Lung (tissue), 12 donors: Measurements from ENCODE around the gene DENND2A. TPM values are rescaled to one million over a fixed set of nuclear protein-coding genes. Genes with fewer than 3 reads are reported as not detected.

ENCODE experiments used
- ATAC-seq: fragments of 200-7000 bp; cut with Tn5 transposase; one replicate; pipeline ENCODE4 v1.9.1; 2020; ENCODE audit warnings: moderate number of reproducible peaks; ENCODE audit not compliant: insufficient read depth, low FRiP score
- DNase-seq, 3 donors: peaks; one replicate each; pipeline ENCODE4 v3.0.0-alpha.2; 2013 to 2017
- H3K27ac ChIP-seq, 2 donors: one replicate each; pipeline ENCODE4 v1.5.1; 2013; ENCODE audit warnings: mild to moderate bottlenecking in 2 of 2, moderate library complexity in 2 of 2, control low read depth in 1 of 2, inconsistent platforms in 1 of 2, low read depth in 1 of 2, low read length in 1 of 2
- H3K27me3 ChIP-seq, 3 donors: one replicate each; pipeline ENCODE4 v1.5.1; 2013; ENCODE audit warnings: low read length in 2 of 3; ENCODE audit not compliant: control insufficient read depth in 3 of 3, insufficient read depth in 3 of 3
- H3K36me3 ChIP-seq, 4 donors: one replicate each; pipeline ENCODE4 v1.5.1; 2013; ENCODE audit warnings: low read length in 4 of 4, mild to moderate bottlenecking in 1 of 4, moderate library complexity in 1 of 4; ENCODE audit not compliant: control insufficient read depth in 4 of 4, insufficient read depth in 4 of 4
- H3K4me1 ChIP-seq, 5 donors: one replicate each; pipeline ENCODE4 v1.5.1; 2013; ENCODE audit warnings: low read length in 5 of 5, mild to moderate bottlenecking in 2 of 5, moderate library complexity in 1 of 5; ENCODE audit not compliant: control insufficient read depth in 5 of 5, insufficient read depth in 5 of 5
- H3K4me3 ChIP-seq: one replicate; pipeline ENCODE4 v1.5.1; 2013; ENCODE audit warnings: mild to moderate bottlenecking, control low read depth, moderate library complexity
- H3K9ac ChIP-seq, 2 donors: one replicate each; pipeline ENCODE4 v1.5.1; 2013; ENCODE audit warnings: low read length in 2 of 2, control low read depth in 1 of 2; ENCODE audit not compliant: insufficient read depth in 1 of 2
- H3K9me3 ChIP-seq, 4 donors: one replicate each; pipeline ENCODE4 v1.5.1; 2013; ENCODE audit warnings: low read length in 3 of 4, mild to moderate bottlenecking in 1 of 4, moderate library complexity in 1 of 4; ENCODE audit not compliant: control insufficient read depth in 4 of 4, insufficient read depth in 3 of 4
- WGBS, 2 donors: extraction: QIAGEN DNeasy Blood & Tissue Kit; methylation state at CpG; one replicate each; pipeline ENCODE4 v1.1.7; 2013; 5-methylcytosine and 5-hydroxymethylcytosine counted together
- polyA plus RNA-seq, 2 donors: library from polyadenylated mRNA; stranded (reverse); fragments of 200-250 nt; gene quantifications; one replicate each; pipeline ENCODE4 v1.2.1, GENCODE V29; 2013
- total RNA-seq, 2 donors: library from RNA; depleted of rRNA in 1 of 2; stranded (reverse); fragments of >200 nt in 1 of 2; gene quantifications; one replicate each; pipeline ENCODE4 v1.2.1, GENCODE V29; 2014 to 2021
- TF ChIP-seq, protein P1 (sequence below): IDR thresholded peaks from 2 replicates; pipeline ENCODE4 v1.5.1; 2012; ENCODE audit warnings: mild to moderate bottlenecking; ENCODE audit errors: control extremely low read depth, extremely low read depth
- donor health status: control.
- donor health status: control.
- donor health status: Bipolar disorder and iron deficiency.
- donor health status: healthy.
- donor health status: DM: yes; HTN: yes; CAD: no.

DENND2A gene
- total and polyA plus RNA-seq, 4 donors, result 4.1 to 32.4 (median 9.7) TPM

DNA sequence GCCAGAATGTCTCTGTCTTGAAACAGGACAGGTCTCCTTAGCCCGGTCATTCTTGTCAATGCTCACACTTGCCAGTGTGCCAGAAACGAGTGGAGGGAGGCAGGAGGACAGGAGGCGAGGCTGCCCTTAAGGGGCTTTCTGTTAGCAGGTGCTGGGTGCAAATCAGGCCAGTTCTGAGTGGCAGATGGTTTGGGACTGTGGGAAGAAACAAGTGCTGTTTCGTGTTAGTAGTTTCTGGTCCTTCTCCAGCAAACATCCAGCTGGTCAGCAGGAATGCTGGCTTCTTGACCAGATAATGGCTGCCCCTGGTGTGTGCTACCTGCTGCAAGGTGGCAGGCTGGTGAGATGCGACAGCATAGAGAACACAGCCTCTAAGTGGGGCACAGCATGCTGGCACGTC, 47.7 kb upstream of the DENND2A start:
- no peaks in the 10 kb centered on the region for H3K4me1 ChIP-seq
- TF ChIP-seq, protein P1, sequence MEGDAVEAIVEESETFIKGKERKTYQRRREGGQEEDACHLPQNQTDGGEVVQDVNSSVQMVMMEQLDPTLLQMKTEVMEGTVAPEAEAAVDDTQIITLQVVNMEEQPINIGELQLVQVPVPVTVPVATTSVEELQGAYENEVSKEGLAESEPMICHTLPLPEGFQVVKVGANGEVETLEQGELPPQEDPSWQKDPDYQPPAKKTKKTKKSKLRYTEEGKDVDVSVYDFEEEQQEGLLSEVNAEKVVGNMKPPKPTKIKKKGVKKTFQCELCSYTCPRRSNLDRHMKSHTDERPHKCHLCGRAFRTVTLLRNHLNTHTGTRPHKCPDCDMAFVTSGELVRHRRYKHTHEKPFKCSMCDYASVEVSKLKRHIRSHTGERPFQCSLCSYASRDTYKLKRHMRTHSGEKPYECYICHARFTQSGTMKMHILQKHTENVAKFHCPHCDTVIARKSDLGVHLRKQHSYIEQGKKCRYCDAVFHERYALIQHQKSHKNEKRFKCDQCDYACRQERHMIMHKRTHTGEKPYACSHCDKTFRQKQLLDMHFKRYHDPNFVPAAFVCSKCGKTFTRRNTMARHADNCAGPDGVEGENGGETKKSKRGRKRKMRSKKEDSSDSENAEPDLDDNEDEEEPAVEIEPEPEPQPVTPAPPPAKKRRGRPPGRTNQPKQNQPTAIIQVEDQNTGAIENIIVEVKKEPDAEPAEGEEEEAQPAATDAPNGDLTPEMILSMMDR, result no peak
- H3K9ac ChIP-seq, result no peak overlapping the region
- no peak for DNase-seq
- no peaks in the 10 kb centered on the region for H3K9me3 ChIP-seq
- H3K36me3 ChIP-seq, result peaks cover 0 to 33% (median 0%) of the 10 kb centered on the region in 4 donors
- H3K4me3 ChIP-seq, result no peak overlapping the region
- no peak for ATAC-seq
- no peak overlapping the region for H3K27ac ChIP-seq
- WGBS, 2 donors, result 96 to 98% methylated on average over 6 of the region's 6 CpGs
- no peaks in the 10 kb centered on the region for H3K27me3 ChIP-seq

DNA sequence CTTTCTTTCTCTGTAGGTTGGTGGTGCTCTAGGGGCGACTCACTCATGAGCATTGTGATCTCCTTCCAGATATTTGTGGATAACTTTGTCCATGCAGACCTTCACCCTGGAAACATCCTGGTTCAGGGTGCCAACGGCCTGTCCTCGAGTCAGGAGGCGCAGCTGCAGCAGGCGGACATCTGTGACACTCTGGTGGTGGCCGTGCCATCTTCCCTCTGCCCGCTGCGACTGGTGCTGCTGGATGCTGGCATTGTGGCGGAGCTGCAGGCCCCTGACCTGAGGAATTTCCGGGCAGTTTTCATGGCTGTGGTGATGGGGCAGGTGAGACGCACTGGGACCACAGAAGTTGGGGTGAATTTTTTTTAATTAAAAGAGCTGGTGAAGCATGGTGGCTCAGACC, 46.3 kb upstream of the DENND2A start:
- no peak overlapping the region for H3K27ac ChIP-seq
- TF ChIP-seq, protein P1, result no peak
- no peaks in the 10 kb centered on the region for H3K4me1 ChIP-seq
- no peak for DNase-seq
- peaks cover 0 to 36% (median 0%) of the 10 kb centered on the region in 4 donors for H3K36me3 ChIP-seq
- no peaks in the 10 kb centered on the region for H3K27me3 ChIP-seq
- 95 to 98% methylated on average over 11 of the region's 11 CpGs for WGBS, 2 donors
- H3K9ac ChIP-seq, result no peak overlapping the region
- no peaks in the 10 kb centered on the region for H3K9me3 ChIP-seq
- H3K4me3 ChIP-seq, result no peak overlapping the region
- no peak for ATAC-seq

DNA sequence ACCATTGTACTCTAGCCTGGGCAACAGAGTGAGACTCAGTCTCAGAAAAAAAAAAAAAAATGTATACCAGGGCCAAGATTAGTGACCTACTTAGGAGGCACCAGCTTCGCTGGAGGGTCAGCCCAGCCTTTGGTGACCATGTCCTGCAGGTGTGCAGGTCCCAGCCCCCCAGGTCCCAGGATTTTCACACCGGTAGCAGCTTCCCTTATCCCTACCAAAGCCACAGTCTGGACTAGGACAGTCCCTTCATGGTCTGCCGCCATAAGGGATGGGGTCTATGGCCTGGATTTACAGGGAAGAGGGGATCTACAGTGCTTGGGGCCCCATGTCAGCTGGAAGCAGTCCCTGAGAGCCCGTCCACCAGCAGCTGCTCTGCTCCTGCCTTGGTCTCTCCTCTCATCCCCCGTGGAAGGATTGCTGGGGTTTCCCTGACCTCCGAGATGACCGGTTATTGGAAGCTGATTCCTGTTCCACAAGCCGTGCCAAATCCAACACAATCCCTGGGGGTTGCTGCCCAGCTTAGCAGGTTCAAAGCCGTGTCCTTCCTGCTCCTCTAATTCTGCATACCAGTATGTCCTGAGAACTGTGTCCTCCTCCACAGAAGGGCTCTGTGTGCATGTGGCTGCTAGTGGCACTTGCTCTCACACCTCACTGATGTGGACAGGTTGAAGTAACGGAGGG, 44.9 kb upstream of the DENND2A start:
- 89 to 94% methylated on average over 10 of the region's 10 CpGs for WGBS, 2 donors
- TF ChIP-seq, protein P1, result no peak
- peaks cover 0 to 40% (median 2%) of the 10 kb centered on the region in 4 donors for H3K36me3 ChIP-seq
- no peaks in the 10 kb centered on the region for H3K4me1 ChIP-seq
- no peak overlapping the region for H3K4me3 ChIP-seq
- ATAC-seq (no peak), DNase-seq (no peak)
- no peaks in the 10 kb centered on the region for H3K9me3 ChIP-seq
- no peaks in the 10 kb centered on the region for H3K27me3 ChIP-seq
- H3K9ac ChIP-seq, result no peak overlapping the region
- H3K27ac ChIP-seq, result no peak overlapping the region
